OCI-LY1 (cell line): Measurements from ENCODE around the gene ATP7B.

Experiments
- H2AFZ ChIP-seq: fragments of 200-600 bp; sonication (generic), shearing (Covaris generic); 2 replicates; pipeline ENCODE4 v1.6.0; 2014; ENCODE audit warnings: antibody characterized with exemption, mild to moderate bottlenecking, low read length
- H3F3A ChIP-seq: fragments of 200-600 bp; sonication (generic), shearing (Covaris generic); 2 replicates; pipeline ENCODE4 v1.6.0; 2014; ENCODE audit warnings: mild to moderate bottlenecking, antibody characterized with exemption, low read length, moderate library complexity; ENCODE audit not compliant: insufficient read depth
- H3K27ac ChIP-seq: fragments of 200-600 bp; sonication (generic); 2 replicates; pipeline ENCODE4 v1.5.1; 2014; ENCODE audit warnings: low read length, mixed run types, mild to moderate bottlenecking, low read depth; ENCODE audit not compliant: poor library complexity, severe bottlenecking
- H3K27me3 ChIP-seq: fragments of 200-600 bp; sonication (generic); 2 replicates; pipeline ENCODE4 v1.6.0; 2014; ENCODE audit warnings: antibody characterized with exemption, mild to moderate bottlenecking, low read length, moderate library complexity; ENCODE audit not compliant: insufficient read depth
- H3K36me3 ChIP-seq: fragments of 200-600 bp; sonication (generic); 2 replicates; pipeline ENCODE4 v1.6.1; 2014; ENCODE audit warnings: mild to moderate bottlenecking, antibody characterized with exemption, low read length, moderate library complexity, mixed read lengths; ENCODE audit not compliant: insufficient read depth
- H3K4me1 ChIP-seq: fragments of 200-600 bp; sonication (generic); 2 replicates; pipeline ENCODE4 v1.5.1; 2014; ENCODE audit warnings: mild to moderate bottlenecking, low read length, moderate library complexity; ENCODE audit not compliant: insufficient read depth, severe bottlenecking
- H3K4me2 ChIP-seq: fragments of 200-600 bp; sonication (generic), shearing (Covaris generic); 2 replicates; pipeline ENCODE4 v1.6.1; 2014; ENCODE audit warnings: low read length
- H3K4me3 ChIP-seq: fragments of 200-600 bp; sonication (generic); 2 replicates; pipeline ENCODE4 v1.5.1; 2014; ENCODE audit warnings: low read length, low read depth, mild to moderate bottlenecking, mixed read lengths; ENCODE audit not compliant: poor library complexity, severe bottlenecking
- H3K79me2 ChIP-seq: fragments of 200-600 bp; shearing (Covaris generic); 2 replicates; pipeline ENCODE4 v1.6.1; 2016; ENCODE audit warnings: mixed run types, low read length, mixed read lengths; ENCODE audit not compliant: insufficient read depth
- H3K9ac ChIP-seq: fragments of 200-600 bp; sonication (generic), shearing (Covaris generic); 2 replicates; pipeline ENCODE4 v1.6.1; 2014; ENCODE audit warnings: mild to moderate bottlenecking, low read length, mixed read lengths
- H3K9me2 ChIP-seq: fragments of 200-600 bp; sonication (generic), shearing (Covaris generic); 2 replicates; pipeline ENCODE4 v1.6.1; 2014; ENCODE audit warnings: low read depth, mild to moderate bottlenecking, low read length, mixed read lengths
- H3K9me3 ChIP-seq: fragments of 200-600 bp; shearing (Covaris generic); 2 replicates; pipeline ENCODE4 v1.6.1; 2014; ENCODE audit warnings: low read length, mixed read lengths
- H4K20me1 ChIP-seq: fragments of 200-600 bp; sonication (generic), shearing (Covaris generic); 2 replicates; pipeline ENCODE4 v1.6.0; 2016; ENCODE audit warnings: mild to moderate bottlenecking, low read length; ENCODE audit not compliant: insufficient read depth
- EZH2 ChIP-seq: fragments of 200-600 bp; sonication (generic), shearing (Covaris generic); IDR thresholded peaks from 2 replicates; pipeline ENCODE4 v1.8.0; 2017; ENCODE audit warnings: borderline replicate concordance, mixed run types, mild to moderate bottlenecking, antibody characterized with exemption, low read length, moderate library complexity, mixed read lengths
- TF ChIP-seq, protein P1 (sequence below): fragments of 200-600 bp; sonication (generic), shearing (Covaris generic); IDR thresholded peaks from 2 replicates; pipeline ENCODE4 v1.5.1; 2017; ENCODE audit warnings: mild to moderate bottlenecking, antibody characterized with exemption, low read length, moderate library complexity, mixed read lengths

ATP7B gene

GRCh38 chr13:51922771-51923480 lies 88.3 kb downstream of the ATP7B start:
- no peak overlapping the region for H2AFZ ChIP-seq
- no peak overlapping the region for H3K27ac ChIP-seq
- no peaks in the 10 kb centered on the region for H3K36me3 ChIP-seq
- no peak overlapping the region for H3K4me2 ChIP-seq
- H3F3A ChIP-seq = no peaks in the 10 kb centered on the region
- H3K4me1 ChIP-seq = no peaks in the 10 kb centered on the region
- H3K9me2 ChIP-seq = no peaks in the 10 kb centered on the region
- no peak overlapping the region for H3K9ac ChIP-seq
- H3K9me3 ChIP-seq = no peaks in the 10 kb centered on the region
- no peaks in the 10 kb centered on the region for H3K79me2 ChIP-seq
- H4K20me1 ChIP-seq = no peaks in the 10 kb centered on the region
- TF ChIP-seq, protein P1, sequence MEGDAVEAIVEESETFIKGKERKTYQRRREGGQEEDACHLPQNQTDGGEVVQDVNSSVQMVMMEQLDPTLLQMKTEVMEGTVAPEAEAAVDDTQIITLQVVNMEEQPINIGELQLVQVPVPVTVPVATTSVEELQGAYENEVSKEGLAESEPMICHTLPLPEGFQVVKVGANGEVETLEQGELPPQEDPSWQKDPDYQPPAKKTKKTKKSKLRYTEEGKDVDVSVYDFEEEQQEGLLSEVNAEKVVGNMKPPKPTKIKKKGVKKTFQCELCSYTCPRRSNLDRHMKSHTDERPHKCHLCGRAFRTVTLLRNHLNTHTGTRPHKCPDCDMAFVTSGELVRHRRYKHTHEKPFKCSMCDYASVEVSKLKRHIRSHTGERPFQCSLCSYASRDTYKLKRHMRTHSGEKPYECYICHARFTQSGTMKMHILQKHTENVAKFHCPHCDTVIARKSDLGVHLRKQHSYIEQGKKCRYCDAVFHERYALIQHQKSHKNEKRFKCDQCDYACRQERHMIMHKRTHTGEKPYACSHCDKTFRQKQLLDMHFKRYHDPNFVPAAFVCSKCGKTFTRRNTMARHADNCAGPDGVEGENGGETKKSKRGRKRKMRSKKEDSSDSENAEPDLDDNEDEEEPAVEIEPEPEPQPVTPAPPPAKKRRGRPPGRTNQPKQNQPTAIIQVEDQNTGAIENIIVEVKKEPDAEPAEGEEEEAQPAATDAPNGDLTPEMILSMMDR = no peak
- TF ChIP-seq EZH2 = no peak
- 0 out of 2 replicates have a peak, but pooled peaks cover 7% of the 10 kb centered on the region for H3K27me3 ChIP-seq
- H3K4me3 ChIP-seq = no peak overlapping the region

GRCh38 chr13:51921790-51922740 lies 89.2 kb downstream of the ATP7B start:
- H3K27ac ChIP-seq = no peak overlapping the region
- no peak overlapping the region for H3K4me2 ChIP-seq
- H4K20me1 ChIP-seq = no peaks in the 10 kb centered on the region
- TF ChIP-seq EZH2 = no peak
- TF ChIP-seq, protein P1 = no peak
- H2AFZ ChIP-seq = no peak overlapping the region
- 0 out of 2 replicates have a peak, but pooled peaks cover 7% of the 10 kb centered on the region for H3K27me3 ChIP-seq
- H3K36me3 ChIP-seq = no peaks in the 10 kb centered on the region
- no peaks in the 10 kb centered on the region for H3K79me2 ChIP-seq
- no peaks in the 10 kb centered on the region for H3F3A ChIP-seq
- no peaks in the 10 kb centered on the region for H3K9me2 ChIP-seq
- H3K4me3 ChIP-seq = no peak overlapping the region
- no peak overlapping the region for H3K9ac ChIP-seq
- H3K9me3 ChIP-seq = no peaks in the 10 kb centered on the region
- H3K4me1 ChIP-seq = no peaks in the 10 kb centered on the region

DNA sequence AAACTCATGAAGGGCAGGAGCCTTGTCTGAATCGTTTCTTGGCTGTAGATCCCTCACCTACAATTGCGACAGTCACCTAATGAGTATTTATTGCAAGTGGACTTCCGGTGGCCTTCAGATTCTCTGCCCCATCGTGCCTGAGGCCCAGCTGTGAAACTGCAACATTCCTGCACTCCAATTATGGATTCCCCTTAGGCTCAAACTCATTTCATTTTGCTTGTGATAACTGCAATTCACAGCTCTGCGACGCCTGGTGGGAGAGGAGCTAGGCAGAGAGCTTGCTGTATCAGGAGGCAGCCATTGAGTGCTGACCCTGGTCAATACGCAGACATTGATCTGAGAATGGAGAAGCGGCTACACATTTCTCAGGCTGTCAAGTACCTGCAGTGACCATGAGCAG lies 90.5 kb downstream of the ATP7B start:
- Histone ChIP-seq H3K27ac (no peak overlapping the region), H3K9me2 (no peaks in the 10 kb centered on the region), H4K20me1 (no peaks in the 10 kb centered on the region), H3K9ac (no peak overlapping the region), H3K4me2 (no peak overlapping the region), H3K9me3 (no peaks in the 10 kb centered on the region), H3K36me3 (no peaks in the 10 kb centered on the region), H3K27me3 (0 out of 2 replicates have a peak, but pooled peaks cover 10% of the 10 kb centered on the region), H3K79me2 (no peaks in the 10 kb centered on the region), H2AFZ (no peak overlapping the region), H3K4me1 (no peaks in the 10 kb centered on the region), H3F3A (no peaks in the 10 kb centered on the region), H3K4me3 (no peak overlapping the region)
- TF ChIP-seq EZH2 = no peak
- TF ChIP-seq, protein P1 = no peak
